Esophagus muscularis mucosa (tissue), 4 donors: Measurements from ENCODE around the gene BICDL1.
"Not testable (repeated sequence)": the region's sequence is repeated elsewhere in the genome, so short reads cannot be mapped to it uniquely, and the experiment has no call there.

ENCODE experiments used
- EP300 ChIP-seq: sonication (generic); formaldehyde crosslinking; IDR thresholded peaks from one replicate; pipeline ENCODE4 v1.6.1; 2017; ENCODE audit warnings: antibody characterized with exemption
- POLR2A ChIP-seq: fragments of 450-650 bp; IDR thresholded peaks from one replicate; pipeline ENCODE4 v1.6.1; 2017; ENCODE audit warnings: antibody characterized with exemption, moderate library complexity, mild to moderate bottlenecking, low read depth
- TF ChIP-seq, protein P1 (sequence below), 3 experiments: fragments of 200-600 bp in 2 of 3; fragments of 450-650 bp in 1 of 3; sonication (generic) in 2 of 3; IDR thresholded peaks; one replicate each; pipeline ENCODE4 v1.5.1; 2017 to 2019; ENCODE audit warnings: antibody characterized with exemption in 3 of 3, mild to moderate bottlenecking in 2 of 3, moderate library complexity in 1 of 3

DNA sequence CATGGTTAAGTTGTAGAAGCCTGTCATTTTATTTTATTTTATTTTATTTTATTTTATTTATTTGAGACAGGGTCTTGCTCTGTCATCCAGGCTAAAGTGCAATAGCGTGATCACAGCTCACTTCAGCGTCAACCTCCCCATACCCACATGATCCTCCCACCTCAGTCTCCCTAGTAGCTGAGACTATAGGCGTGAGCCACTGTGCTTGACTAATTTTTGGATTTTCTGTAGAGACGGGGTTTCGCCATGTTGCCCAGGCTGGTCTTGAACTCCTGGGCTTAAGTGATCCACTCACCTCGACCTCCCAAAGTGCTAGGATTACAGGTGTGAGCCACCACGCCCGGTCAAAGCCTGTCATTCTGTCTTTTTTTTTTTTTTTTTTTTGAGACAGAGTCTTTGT, 8.3 kb upstream of the BICDL1 start:
- not testable (repeated sequence) for TF ChIP-seq EP300, POLR2A
- TF ChIP-seq, protein P1, sequence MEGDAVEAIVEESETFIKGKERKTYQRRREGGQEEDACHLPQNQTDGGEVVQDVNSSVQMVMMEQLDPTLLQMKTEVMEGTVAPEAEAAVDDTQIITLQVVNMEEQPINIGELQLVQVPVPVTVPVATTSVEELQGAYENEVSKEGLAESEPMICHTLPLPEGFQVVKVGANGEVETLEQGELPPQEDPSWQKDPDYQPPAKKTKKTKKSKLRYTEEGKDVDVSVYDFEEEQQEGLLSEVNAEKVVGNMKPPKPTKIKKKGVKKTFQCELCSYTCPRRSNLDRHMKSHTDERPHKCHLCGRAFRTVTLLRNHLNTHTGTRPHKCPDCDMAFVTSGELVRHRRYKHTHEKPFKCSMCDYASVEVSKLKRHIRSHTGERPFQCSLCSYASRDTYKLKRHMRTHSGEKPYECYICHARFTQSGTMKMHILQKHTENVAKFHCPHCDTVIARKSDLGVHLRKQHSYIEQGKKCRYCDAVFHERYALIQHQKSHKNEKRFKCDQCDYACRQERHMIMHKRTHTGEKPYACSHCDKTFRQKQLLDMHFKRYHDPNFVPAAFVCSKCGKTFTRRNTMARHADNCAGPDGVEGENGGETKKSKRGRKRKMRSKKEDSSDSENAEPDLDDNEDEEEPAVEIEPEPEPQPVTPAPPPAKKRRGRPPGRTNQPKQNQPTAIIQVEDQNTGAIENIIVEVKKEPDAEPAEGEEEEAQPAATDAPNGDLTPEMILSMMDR (IDR thresholded peaks at IDR 0.05), result not testable (repeated sequence)
